Naive thymus-derived CD4-positive, alpha-beta T cell (primary cell): ENCODE results near the gene SLC6A7. TPM values are rescaled to one million over a fixed set of nuclear protein-coding genes. Genes with fewer than 3 reads are reported as not detected.

Experiments
- ATAC-seq: fragments of 150-1000 bp; cut with Tn5 transposase; 2 replicates; pipeline ENCODE4 v1.10.0; 2021; ENCODE audit warnings: mild to moderate bottlenecking, moderate library complexity
- CTCF ChIA-PET: fragments of 350-600 bp; sonication (Branson Sonifier 250); formaldehyde crosslinking; loops from one replicate; lab custom pipeline; 2021; ENCODE audit warnings: antibody characterized with exemption; lab: Charles Lee
- POLR2A ChIA-PET: fragments of 350-600 bp; sonication (Branson Sonifier 250); formaldehyde crosslinking; loops from one replicate; lab custom pipeline; 2021; ENCODE audit warnings: antibody characterized with exemption, inconsistent platforms; lab: Charles Lee
- DNase-seq, 9 donors: peaks; one replicate each; pipeline versions ENCODE4 v3.0.0 to v3.0.0-alpha.2; 2020 to 2022; ENCODE audit warnings: mixed read lengths in 1 of 9
- H3K27ac ChIP-seq: one replicate; pipeline ENCODE4 v1.7.0; 2013; ENCODE audit warnings: mild to moderate bottlenecking, low read depth, low read length, moderate library complexity
- H3K27me3 ChIP-seq, 2 donors: one replicate each; pipeline ENCODE4 v1.7.0; 2013; ENCODE audit warnings: low read length in 2 of 2, mild to moderate bottlenecking in 2 of 2, moderate library complexity in 2 of 2; ENCODE audit not compliant: control insufficient read depth in 2 of 2, insufficient read depth in 2 of 2
- H3K36me3 ChIP-seq, 3 experiments: 1 replicate in 2 of 3; 2 replicates in 1 of 3; pipeline ENCODE4 v1.7.0; 2013; ENCODE audit warnings: low read length in 3 of 3, mild to moderate bottlenecking in 3 of 3, moderate library complexity in 1 of 3; ENCODE audit not compliant: insufficient read depth in 3 of 3, control insufficient read depth in 2 of 3
- H3K4me1 ChIP-seq, 2 donors: one replicate each; pipeline ENCODE4 v1.7.0; 2013; ENCODE audit warnings: low read length in 2 of 2, mild to moderate bottlenecking in 2 of 2, moderate library complexity in 1 of 2; ENCODE audit not compliant: control insufficient read depth in 2 of 2, insufficient read depth in 2 of 2
- H3K4me3 ChIP-seq: 2 replicates; pipeline ENCODE4 v1.7.0; 2013; ENCODE audit warnings: mild to moderate bottlenecking, low read length
- H3K9me3 ChIP-seq, 3 experiments: 1 replicate in 2 of 3; 2 replicates in 1 of 3; pipeline ENCODE4 v1.7.0; 2013; ENCODE audit warnings: low read length in 3 of 3; ENCODE audit not compliant: control insufficient read depth in 2 of 3
- H3K27ac Mint-ChIP-seq, 9 donors: one replicate each; pipeline ENCODE4 v1.8.0; 2020 to 2022; ENCODE audit warnings: mixed read lengths in 9 of 9, mild to moderate bottlenecking in 8 of 9, moderate library complexity in 5 of 9, inconsistent platforms in 2 of 9
- H3K27me3 Mint-ChIP-seq, 5 donors: one replicate each; pipeline ENCODE4 v1.8.0; 2021 to 2022; ENCODE audit warnings: mixed read lengths in 5 of 5, mild to moderate bottlenecking in 1 of 5
- H3K36me3 Mint-ChIP-seq, 5 donors: one replicate each; pipeline ENCODE4 v1.8.0; 2020 to 2022; ENCODE audit warnings: mixed read lengths in 5 of 5, mild to moderate bottlenecking in 3 of 5, inconsistent platforms in 1 of 5
- H3K4me1 Mint-ChIP-seq, 7 donors: one replicate each; pipeline ENCODE4 v1.8.0; 2020 to 2022; ENCODE audit warnings: mixed read lengths in 7 of 7, mild to moderate bottlenecking in 3 of 7, inconsistent platforms in 1 of 7
- H3K4me3 Mint-ChIP-seq, 10 donors: one replicate each; pipeline ENCODE4 v1.8.0; 2020 to 2022; ENCODE audit warnings: mild to moderate bottlenecking in 10 of 10, mixed read lengths in 10 of 10, moderate library complexity in 6 of 10, inconsistent platforms in 2 of 10
- H3K9me3 Mint-ChIP-seq, 11 donors: one replicate each; pipeline ENCODE4 v1.8.0; 2020 to 2022; ENCODE audit warnings: mixed read lengths in 11 of 11, mild to moderate bottlenecking in 4 of 11, inconsistent platforms in 1 of 11, moderate library complexity in 1 of 11
- intact Hi-C, 2 donors: fragments of 100-400 bp; cut with micrococcal nuclease; formaldehyde crosslinking; loops; one replicate each; pipeline ENCODE4 v1.15.1; 2023
- polyA plus RNA-seq, 2 donors: library from polyadenylated mRNA; unstranded; fragments of 300-500 nt; fragmentation: Illumina TruSeq; gene quantifications; one replicate each; pipeline ENCODE4 v1.2.3, GENCODE V29; 2021
- total RNA-seq, 6 experiments: library from RNA in 5 of 6; stranded (reverse) in 5 of 6; gene quantifications; 1 replicate in 5 of 6; 2 replicates in 1 of 6; pipeline ENCODE4 v1.2.3 and lab custom pipeline; 2021 to 2026

SLC6A7 gene
- total RNA-seq (not detected), polyA plus RNA-seq (not detected), total RNA-seq (lab: John Stamatoyannopoulos, UW) (not detected)

DNA sequence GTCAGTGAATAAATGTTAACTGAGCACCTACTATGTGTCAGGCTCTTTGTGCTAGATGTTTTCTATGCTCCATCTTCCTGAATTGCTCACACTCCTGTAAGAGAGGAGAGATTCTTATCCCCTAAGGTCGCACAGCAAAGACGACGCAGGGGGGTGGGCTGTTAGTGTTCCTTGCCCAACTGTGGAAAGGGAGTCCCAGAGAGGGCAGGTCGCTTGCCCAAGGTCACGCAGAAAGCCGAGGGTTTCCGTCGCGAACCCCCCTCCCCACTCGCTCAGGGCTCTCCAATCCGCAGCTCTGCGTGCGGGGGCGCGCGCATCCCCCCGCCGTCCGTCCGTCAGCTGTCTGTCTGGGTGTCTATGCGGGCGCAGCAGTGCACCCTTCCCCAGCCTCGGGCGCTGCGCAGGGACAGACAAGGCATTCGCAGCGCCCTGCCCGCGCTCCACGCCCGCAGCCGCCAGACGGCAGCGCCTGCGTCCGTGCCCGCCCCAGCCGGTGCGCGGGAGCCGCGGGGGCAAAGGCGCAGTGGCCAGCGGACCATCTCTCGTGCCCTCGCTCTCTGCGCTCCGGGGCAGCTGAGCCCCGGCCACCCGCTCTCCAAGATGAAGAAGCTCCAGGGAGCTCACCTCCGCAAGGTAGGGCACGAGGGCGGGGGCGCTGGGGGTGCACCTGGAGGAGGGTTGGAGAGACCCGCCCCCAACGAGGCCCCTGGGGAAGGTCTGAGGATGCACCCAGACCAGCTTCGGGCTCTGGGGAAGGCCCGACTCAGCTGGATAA is at the start of gene SLC6A7:
SLC6A7 (plus strand) TSS at position 335 of the 775 bp plus-strand sequence; CDS start at position 601, 266 bp downstream.
- no peak within 1 kb of the TSS for H3K4me3 ChIP-seq
- ChIA-PET POLR2A (no interaction called here), CTCF (no interaction called here)
- H3K9me3 Mint-ChIP-seq: no peaks in the 10 kb centered on the region
- H3K27ac ChIP-seq: no peak within 1 kb of the TSS
- no peaks in the 10 kb centered on the region for H3K27me3 ChIP-seq
- no peaks in the 10 kb centered on the region for H3K36me3 Mint-ChIP-seq
- no peaks in the 10 kb centered on the region for H3K36me3 ChIP-seq
- DNase-seq: no peak
- ATAC-seq: no peak
- peaks cover 24 to 48% (median 34%) of the 10 kb centered on the region in 5 donors for H3K27me3 Mint-ChIP-seq
- H3K4me3 Mint-ChIP-seq: no peak within 1 kb of the TSS
- H3K27ac Mint-ChIP-seq: no peak within 1 kb of the TSS
- no peaks in the 10 kb centered on the region for H3K4me1 Mint-ChIP-seq
- H3K4me1 ChIP-seq: no peaks in the 10 kb centered on the region
- intact Hi-C loops: no loop called here
- no peaks in the 10 kb centered on the region for H3K9me3 ChIP-seq

DNA sequence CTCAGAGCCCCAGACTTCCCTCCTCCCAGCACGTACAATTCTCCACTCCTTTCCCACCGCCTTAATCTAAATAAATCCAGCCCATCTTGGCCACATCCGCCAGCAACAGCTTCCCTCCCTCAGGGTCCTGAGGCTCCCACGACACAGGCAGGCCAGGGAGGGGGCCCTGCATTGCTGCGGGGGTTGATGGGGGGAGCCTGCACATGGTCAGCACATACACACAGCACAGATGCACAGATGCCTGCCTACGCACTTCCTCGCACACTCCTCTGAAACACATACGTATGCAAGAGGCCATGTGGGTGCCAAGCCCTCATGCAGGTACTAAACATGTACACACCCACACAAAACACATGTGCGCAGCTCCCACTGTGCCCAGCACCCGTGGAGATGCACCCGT is 49.0 kb upstream of the SLC6A7 start:
- POLR2A ChIA-PET: no interaction called here

GRCh38 chr5:150141544-150142184 is 48.2 kb upstream of the SLC6A7 start:
- Mint-ChIP-seq H3K27ac (no peak overlapping the region), H3K27me3 (no peaks in the 10 kb centered on the region), H3K4me1 (peaks cover 0 to 12% (median 4%) of the 10 kb centered on the region in 7 donors), H3K36me3 (no peaks in the 10 kb centered on the region), H3K9me3 (no peaks in the 10 kb centered on the region), H3K4me3 (no peak overlapping the region)
- Histone ChIP-seq H3K9me3 (no peaks in the 10 kb centered on the region), H3K4me3 (no peak overlapping the region), H3K36me3 (no peaks in the 10 kb centered on the region), H3K27me3 (no peaks in the 10 kb centered on the region), H3K4me1 (no peaks in the 10 kb centered on the region), H3K27ac (no peak overlapping the region)
- CTCF ChIA-PET: no interaction called here
- ATAC-seq: no peak
- intact Hi-C loops: no loop called here
- POLR2A ChIA-PET: no interaction called here
- DNase-seq: no peak

More for the DNA sequence above, 49.0 kb upstream of the SLC6A7 start:
- CTCF ChIA-PET: no interaction called here
- no peaks in the 10 kb centered on the region for H3K4me1 ChIP-seq
- Mint-ChIP-seq H3K27me3 (no peaks in the 10 kb centered on the region), H3K4me3 (no peak overlapping the region), H3K9me3 (no peaks in the 10 kb centered on the region), H3K27ac (no peak overlapping the region), H3K36me3 (no peaks in the 10 kb centered on the region), H3K4me1 (peaks cover 0 to 12% (median 4%) of the 10 kb centered on the region in 7 donors)
- H3K36me3 ChIP-seq: no peaks in the 10 kb centered on the region
- H3K9me3 ChIP-seq: no peaks in the 10 kb centered on the region
- H3K4me3 ChIP-seq: no peak overlapping the region
- intact Hi-C loops: no loop called here
- ATAC-seq (no peak), DNase-seq (no peak)
- no peak overlapping the region for H3K27ac ChIP-seq
- no peaks in the 10 kb centered on the region for H3K27me3 ChIP-seq

DNA sequence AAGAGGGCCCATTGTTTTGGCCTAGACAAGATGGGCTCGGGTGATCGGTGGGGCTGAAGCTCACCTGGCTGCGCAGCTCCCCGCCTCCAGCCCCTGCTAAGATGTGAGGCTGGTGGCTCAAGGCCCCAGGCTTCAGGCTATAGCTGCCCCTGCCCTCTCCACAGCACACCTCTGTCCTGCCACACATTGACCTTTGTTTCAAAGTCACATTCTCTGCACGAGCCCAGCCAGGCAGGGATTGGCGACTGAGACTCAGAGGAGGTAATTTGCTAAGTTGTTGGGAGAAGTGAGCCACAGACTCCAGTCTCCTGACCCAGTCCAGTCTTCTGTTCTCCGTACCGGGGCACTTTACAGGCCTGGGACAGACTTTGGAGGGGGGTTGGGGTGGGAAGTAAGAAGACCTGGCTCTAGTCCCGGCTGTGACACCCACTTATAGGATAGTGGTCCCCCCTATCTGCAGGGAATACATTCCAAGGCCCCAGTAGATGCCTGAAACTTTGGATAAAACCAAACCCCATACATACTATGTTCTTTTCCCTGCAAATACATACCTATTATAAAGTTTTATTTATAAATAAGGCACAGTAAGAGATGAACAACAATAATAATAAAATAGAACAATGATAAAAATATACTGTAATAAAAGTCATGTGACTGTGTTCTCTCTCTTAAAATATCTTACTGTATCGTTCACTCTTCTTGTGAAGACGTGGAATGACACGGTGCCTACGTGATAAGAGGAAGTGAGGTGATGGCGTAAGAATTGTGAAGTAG is 47.5 kb upstream of the SLC6A7 start:
- Histone ChIP-seq H3K4me1 (no peaks in the 10 kb centered on the region), H3K36me3 (no peaks in the 10 kb centered on the region), H3K27ac (no peak overlapping the region), H3K4me3 (no peak overlapping the region), H3K9me3 (no peaks in the 10 kb centered on the region), H3K27me3 (no peaks in the 10 kb centered on the region)
- no peak overlapping the region for H3K4me3 Mint-ChIP-seq
- POLR2A ChIA-PET: no interaction called here
- CTCF ChIA-PET: no interaction called here
- H3K27me3 Mint-ChIP-seq: no peaks in the 10 kb centered on the region
- H3K36me3 Mint-ChIP-seq: no peaks in the 10 kb centered on the region
- DNase-seq (no peak), ATAC-seq (no peak)
- peaks cover 0 to 12% (median 4%) of the 10 kb centered on the region in 7 donors for H3K4me1 Mint-ChIP-seq
- intact Hi-C loops: no loop called here
- H3K9me3 Mint-ChIP-seq: no peaks in the 10 kb centered on the region
- H3K27ac Mint-ChIP-seq: no peak overlapping the region

- Histone ChIP-seq H3K4me1 (no peaks in the 10 kb centered on the region), H3K27ac (no peak overlapping the region), H3K36me3 (no peaks in the 10 kb centered on the region), H3K27me3 (no peaks in the 10 kb centered on the region), H3K9me3 (no peaks in the 10 kb centered on the region), H3K4me3 (no peak overlapping the region)
- ChIA-PET POLR2A (no interaction called here), CTCF (no interaction called here)
- ATAC-seq: peak; percentile 79
- Mint-ChIP-seq H3K9me3 (no peaks in the 10 kb centered on the region), H3K27me3 (no peaks in the 10 kb centered on the region), H3K4me1 (peaks cover 0 to 12% (median 4%) of the 10 kb centered on the region in 7 donors), H3K36me3 (peaks cover 0 to 1% (median 0%) of the 10 kb centered on the region in 5 donors), H3K4me3 (no peak overlapping the region), H3K27ac (no peak overlapping the region)
- intact Hi-C loops: no loop called here
- DNase-seq: no peak
These were observed 46.9 kb upstream of the SLC6A7 start for GRCh38 chr5:150142959-150143349.

DNA sequence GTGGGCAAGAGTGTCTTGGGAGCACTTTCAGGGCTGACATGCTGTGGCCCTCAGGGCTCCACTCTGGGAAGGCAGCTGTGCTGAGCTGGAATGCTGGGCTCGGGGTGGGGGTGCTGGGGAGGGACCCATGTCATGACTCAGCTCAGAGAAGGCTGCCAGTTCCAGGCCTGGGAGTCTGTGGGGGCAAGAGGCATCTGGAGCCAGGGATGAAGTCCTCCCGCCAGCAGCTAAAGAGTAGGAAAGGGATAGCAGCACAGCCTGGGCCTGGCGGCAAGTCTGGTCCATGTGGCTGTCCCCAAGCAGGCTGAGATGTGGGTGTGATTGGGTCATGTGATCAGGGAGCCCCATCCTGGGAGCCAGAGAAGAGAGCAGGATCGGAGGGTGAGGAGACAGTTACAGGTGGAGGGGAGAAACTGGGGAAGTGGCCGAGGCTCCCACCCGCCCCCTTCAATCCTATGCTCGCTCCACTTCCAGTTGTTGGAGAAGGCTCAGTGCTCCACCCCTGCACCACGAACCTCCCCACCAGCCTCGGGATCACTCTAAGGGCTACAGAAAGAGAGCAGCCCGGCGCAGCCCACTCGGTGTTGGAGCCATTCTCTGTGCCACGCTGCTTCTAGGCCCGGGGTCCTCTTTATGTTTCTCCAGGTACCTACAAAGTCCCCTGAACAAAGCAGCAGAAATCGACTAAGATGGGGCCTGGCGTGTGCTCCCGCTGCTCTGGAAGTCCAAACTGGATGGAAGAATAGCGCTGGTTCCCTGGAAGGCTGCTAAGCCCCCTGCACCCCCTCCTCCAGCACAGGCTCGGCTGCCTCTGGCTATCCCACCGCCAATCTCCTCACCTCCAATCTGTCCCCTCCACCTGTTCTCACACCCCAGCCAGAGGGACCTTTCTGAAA is 46.3 kb upstream of the SLC6A7 start:
- H3K27me3 Mint-ChIP-seq: no peaks in the 10 kb centered on the region
- Histone ChIP-seq H3K27ac (no peak overlapping the region), H3K27me3 (no peaks in the 10 kb centered on the region), H3K9me3 (no peaks in the 10 kb centered on the region), H3K36me3 (no peaks in the 10 kb centered on the region), H3K4me1 (no peaks in the 10 kb centered on the region), H3K4me3 (no peak overlapping the region)
- H3K4me3 Mint-ChIP-seq: no peak overlapping the region
- H3K9me3 Mint-ChIP-seq: no peaks in the 10 kb centered on the region
- CTCF ChIA-PET: no interaction called here
- no peak overlapping the region for H3K27ac Mint-ChIP-seq
- intact Hi-C loops: no loop called here
- POLR2A ChIA-PET: no interaction called here
- peaks cover 0 to 12% (median 4%) of the 10 kb centered on the region in 7 donors for H3K4me1 Mint-ChIP-seq
- peaks cover 0 to 5% (median 0%) of the 10 kb centered on the region in 5 donors for H3K36me3 Mint-ChIP-seq
- ATAC-seq (peak; percentile 8), DNase-seq (no peak)
